GM13976 (cell line): ENCODE measurements around the gene CCDC124.

ENCODE experiments used
- DNase-seq: peaks from one replicate; pipeline ENCODE4 v3.0.0; 2012; ENCODE audit warnings: low spot score
- in situ Hi-C: fragments of 300-500 bp; cut with MboI; formaldehyde crosslinking; loops from one replicate; pipeline ENCODE4 v1.12.0; 2022; ENCODE audit warnings: low sequenced_read_pairs, mixed read lengths, inconsistent platforms; ENCODE audit not compliant: unreplicated experiment
- TF ChIP-seq, protein P1 (sequence below): IDR thresholded peaks from 2 replicates; pipeline ENCODE4 v1.5.1; 2012; ENCODE audit warnings: borderline replicate concordance, mild to moderate bottlenecking; ENCODE audit not compliant: insufficient read depth; ENCODE audit errors: extremely low read depth, missing control alignments, control extremely low read depth

The CCDC124 gene

DNA sequence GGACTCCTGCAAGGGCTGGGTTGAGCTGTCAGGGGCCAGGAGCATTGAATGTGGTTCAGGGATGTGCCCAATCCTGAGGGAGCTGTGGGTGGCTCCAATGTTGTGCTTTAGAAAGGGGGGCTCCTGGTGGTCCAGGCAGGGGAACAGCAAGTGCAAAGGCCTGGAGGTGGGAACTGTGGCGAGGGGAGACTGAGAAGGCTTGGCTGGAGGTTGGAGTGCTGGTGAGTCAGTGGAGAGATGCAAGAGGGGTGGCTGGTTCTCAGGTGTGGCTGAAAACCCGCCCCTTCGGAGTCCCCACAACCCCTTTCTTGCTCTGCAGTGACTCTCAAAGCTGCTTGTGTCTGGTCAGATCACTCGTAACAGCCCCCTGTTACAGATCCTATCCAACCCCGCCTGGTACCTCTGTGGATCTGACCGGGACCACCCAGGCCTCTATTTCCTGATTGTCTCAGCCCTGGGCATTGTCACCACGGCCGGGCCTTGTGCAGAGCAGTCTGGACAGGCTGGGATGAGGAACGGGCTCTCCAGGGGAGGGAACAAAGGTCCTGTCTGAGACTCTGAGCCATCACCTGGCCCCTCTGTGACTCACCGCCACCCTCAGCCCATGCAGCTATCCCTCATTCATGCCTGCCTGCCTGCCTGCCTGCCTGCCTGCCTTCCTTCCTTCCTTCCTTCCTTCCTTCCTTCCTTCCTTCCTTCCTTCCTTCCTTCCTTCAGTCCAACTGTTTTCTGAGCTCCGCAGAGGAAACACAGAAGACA lies 32.7 kb downstream of the CCDC124 start:
- in situ Hi-C loops, result no loop called here
- DNase-seq, result no peak
- TF ChIP-seq, protein P1, sequence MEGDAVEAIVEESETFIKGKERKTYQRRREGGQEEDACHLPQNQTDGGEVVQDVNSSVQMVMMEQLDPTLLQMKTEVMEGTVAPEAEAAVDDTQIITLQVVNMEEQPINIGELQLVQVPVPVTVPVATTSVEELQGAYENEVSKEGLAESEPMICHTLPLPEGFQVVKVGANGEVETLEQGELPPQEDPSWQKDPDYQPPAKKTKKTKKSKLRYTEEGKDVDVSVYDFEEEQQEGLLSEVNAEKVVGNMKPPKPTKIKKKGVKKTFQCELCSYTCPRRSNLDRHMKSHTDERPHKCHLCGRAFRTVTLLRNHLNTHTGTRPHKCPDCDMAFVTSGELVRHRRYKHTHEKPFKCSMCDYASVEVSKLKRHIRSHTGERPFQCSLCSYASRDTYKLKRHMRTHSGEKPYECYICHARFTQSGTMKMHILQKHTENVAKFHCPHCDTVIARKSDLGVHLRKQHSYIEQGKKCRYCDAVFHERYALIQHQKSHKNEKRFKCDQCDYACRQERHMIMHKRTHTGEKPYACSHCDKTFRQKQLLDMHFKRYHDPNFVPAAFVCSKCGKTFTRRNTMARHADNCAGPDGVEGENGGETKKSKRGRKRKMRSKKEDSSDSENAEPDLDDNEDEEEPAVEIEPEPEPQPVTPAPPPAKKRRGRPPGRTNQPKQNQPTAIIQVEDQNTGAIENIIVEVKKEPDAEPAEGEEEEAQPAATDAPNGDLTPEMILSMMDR, result no peak

DNA sequence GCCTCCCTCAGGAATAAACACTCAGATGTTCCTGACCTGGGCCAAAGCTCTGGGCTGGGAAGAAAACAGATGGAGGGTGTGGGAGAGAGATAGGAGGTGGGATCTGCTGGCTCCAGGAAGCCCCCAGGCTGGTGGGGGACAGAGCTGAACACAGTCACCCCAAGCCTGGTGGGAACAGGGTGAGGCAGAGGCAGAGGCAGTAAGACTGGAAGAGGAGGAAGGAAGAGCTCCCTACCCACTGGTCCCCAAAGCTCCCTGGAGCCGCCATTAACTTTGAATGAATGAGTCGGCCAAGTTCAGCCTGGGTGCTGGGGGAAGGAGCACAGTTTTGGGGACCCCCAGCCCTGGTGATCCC lies 33.3 kb downstream of the CCDC124 start:
- TF ChIP-seq, protein P1, result no peak
- DNase-seq, result no peak
- in situ Hi-C loops, result no loop called here

DNA sequence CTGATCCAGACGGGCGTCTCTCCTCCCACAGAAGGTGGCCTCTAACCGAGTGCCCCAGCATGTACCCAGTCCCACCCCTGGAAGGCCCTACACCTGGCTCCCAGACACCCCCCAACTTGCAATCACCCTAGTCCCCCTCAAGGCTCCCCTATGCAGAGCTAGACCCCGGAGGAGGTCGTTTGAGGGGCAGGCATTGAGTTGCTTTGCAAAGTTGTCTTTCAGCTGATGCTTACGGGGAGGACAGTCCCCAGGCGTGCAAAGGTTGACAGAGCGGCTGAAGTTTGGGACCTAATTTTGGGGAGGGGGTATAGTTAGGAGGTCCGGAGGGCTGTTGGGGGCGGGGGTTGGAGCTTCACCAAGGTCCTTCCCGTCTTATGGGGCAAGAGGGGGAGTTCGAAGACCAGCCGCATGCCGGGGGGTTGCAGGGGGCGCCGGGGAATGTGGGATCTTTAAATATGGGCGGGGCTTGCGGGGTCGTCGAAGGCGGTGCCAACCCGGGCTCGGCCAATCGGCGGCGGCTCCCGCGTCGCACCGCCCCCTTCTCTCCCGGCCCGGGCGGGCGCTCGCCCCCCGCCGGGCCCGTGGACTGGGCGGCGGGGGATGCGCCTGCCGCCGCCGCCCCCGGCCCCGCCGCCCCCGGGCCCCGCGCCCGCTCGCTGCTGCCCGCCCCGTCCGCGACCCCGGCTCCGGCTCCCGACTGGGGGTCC lies 33.9 kb downstream of the CCDC124 start, which contains the start of gene KCNN1:
Gene KCNN1, plus strand, starts transcription at position 558 of the 707 bp plus-strand sequence. CDS start 6,782 bp downstream, outside the sequence.
- TF ChIP-seq, protein P1, result no peak
- in situ Hi-C loops, result no loop called here
- DNase-seq, result peak; percentile 68

DNA sequence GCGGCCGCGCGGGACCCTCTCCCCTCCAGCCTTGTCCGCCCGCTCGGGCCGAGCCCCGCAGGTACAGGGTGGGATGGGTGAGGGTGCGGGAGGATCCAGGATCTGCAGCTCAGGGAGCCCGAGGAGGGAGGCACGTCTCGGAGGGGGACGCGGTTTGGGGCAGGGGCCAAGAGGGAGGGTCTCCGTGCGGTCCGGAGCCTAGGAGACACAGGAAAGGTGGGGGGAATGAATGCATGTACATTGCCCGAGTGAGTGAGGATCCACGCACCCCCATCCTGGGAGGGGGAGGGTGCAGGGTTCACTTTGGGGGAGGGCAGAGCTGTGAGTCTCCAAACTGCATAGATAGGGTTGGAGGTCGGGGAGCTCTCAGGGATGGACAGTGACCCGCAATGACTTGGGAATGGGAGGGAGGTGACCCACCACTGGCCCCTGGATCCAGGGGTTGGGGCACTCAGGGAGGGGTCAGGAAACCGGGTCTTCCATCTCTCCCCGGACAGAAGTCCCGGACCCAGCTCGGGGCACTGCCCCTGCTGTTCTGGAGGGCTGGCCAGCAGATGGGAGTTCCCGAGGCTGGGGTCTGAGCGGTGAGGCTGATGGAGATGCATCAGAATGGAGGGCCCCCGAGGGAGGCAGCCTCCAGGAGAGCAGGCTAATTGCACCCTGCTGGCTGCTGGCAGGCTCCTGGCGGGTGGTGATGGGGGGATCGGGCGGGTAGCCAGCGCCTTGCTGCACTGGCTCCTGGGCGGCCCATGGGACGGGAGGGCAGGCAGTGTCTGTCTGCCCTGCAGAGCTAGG lies 34.6 kb downstream of the CCDC124 start:
- TF ChIP-seq, protein P1, result no peak
- in situ Hi-C loops, result no loop called here
- no peak for DNase-seq

DNA sequence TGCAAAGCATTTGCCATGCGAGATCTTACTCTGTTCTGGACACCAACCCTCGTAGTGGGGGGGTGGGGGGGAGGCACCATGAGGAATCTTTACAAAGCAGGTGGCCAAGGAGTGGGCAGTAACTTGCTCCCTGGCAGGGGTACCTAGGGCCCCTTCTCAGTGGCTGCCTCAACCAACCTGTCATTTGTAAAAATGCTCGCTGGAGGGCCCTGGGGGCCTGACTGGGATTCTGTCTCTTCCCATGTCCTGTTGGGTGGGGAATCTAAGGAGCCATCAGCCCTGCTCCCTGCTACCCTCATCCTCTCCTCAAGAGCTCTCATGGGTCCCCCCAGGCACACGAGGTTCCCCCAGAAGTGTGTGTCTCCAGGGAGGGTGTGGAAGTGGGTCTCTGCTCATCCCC lies 35.5 kb downstream of the CCDC124 start:
- in situ Hi-C loops, result no loop called here
- no peak for DNase-seq
- TF ChIP-seq, protein P1, result no peak

DNA sequence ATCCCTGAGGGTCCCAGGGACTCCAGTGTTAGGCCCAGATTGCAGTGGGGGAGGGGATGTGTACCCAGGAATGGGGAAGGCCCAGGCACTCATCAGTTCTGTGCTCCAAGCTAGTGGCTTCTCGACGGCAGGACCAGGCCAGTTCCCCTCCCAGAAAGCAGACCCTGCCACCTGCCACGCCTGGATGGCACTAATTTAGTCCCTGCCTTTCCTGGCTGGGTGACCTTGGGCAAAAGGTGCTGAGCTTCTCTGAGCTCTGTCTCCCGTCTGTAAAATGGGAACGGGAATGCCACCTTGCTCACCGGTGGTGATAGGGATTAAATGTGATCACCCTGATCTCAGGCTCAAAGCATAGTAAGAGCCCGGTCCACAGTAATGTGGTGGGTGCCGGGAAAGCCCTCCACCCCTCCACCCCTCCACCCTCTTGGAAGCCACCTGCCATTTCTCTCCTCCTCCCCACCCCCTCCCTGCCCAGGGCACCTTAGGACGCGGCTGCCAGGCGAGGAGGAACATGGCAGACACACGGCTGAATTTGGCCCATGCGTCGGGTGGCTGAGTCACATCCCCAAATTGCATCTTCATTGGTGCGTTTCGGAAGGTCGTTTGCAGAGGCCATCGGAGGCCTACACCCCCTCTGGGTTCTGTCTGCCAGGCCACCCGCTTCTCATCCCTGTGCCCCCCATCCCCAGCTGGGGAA lies 36.4 kb downstream of the CCDC124 start:
- in situ Hi-C loops, result no loop called here
- no peak for DNase-seq
- TF ChIP-seq, protein P1, result no peak
